Adrenal gland (tissue), 12 donors: Measurements from ENCODE around the gene SCNN1B. TPM values are rescaled to one million over a fixed set of nuclear protein-coding genes. Genes with fewer than 3 reads are reported as not detected.
"Not testable (repeated sequence)": the region's sequence is repeated elsewhere in the genome, so short reads cannot be mapped to it uniquely, and the experiment has no call there.

Experiments used
- DNase-seq, 7 donors: peaks; one replicate each; pipeline ENCODE4 v3.0.0-alpha.2; 2019 to 2020
- H3K27ac ChIP-seq, 5 donors: fragments of 200-600 bp; sonication (generic) in 4 of 5; 1 replicate in 3 of 5; 2 replicates in 2 of 5; pipeline versions ENCODE4 v1.5.1 to v1.8.0; 2016 to 2020; ENCODE audit warnings: mild to moderate bottlenecking in 1 of 5
- H3K27me3 ChIP-seq: fragments of 200-600 bp; 2 replicates; pipeline ENCODE4 v1.8.0; 2021
- H3K36me3 ChIP-seq, 2 donors: fragments of 200-600 bp; replicated peaks in 1 of 2; 1 replicate in 1 of 2; 2 replicates in 1 of 2; pipeline versions ENCODE4 v1.5.1 to v1.8.0; 2018 to 2022
- H3K4me1 ChIP-seq, 2 donors: fragments of 200-600 bp; replicated peaks in 1 of 2; 1 replicate in 1 of 2; 2 replicates in 1 of 2; pipeline versions ENCODE4 v1.5.1 to v1.8.0; 2018 to 2021
- H3K4me3 ChIP-seq, 4 donors: fragments of 200-600 bp; sonication (generic) in 3 of 4; one replicate each; pipeline ENCODE4 v1.5.1; 2016 to 2018
- H3K9me3 ChIP-seq, 3 donors: fragments of 200-600 bp; sonication (generic) in 1 of 3; replicated peaks in 1 of 3; 1 replicate in 2 of 3; 2 replicates in 1 of 3; pipeline versions ENCODE4 v1.5.1 to v1.8.0; 2016 to 2021
- POLR2A ChIP-seq, 2 donors: fragments of 450-650 bp; IDR thresholded peaks; one replicate each; pipeline ENCODE4 v1.6.1; 2017; ENCODE audit warnings: antibody characterized with exemption in 2 of 2, mild to moderate bottlenecking in 2 of 2, moderate library complexity in 1 of 2
- WGBS, 4 donors: extraction: QIAGEN DNeasy Blood & Tissue Kit in 2 of 4; methylation state at CpG; one replicate each; pipeline versions ENCODE4 v1.1.5 to v1.1.7; 2013 to 2017; 5-methylcytosine and 5-hydroxymethylcytosine counted together
- intact Hi-C, 2 donors: fragments of 100-400 bp; cut with DNase I; formaldehyde crosslinking; loops; one replicate each; pipeline versions ENCODE4 v1.14.1 to v1.15.0; 2022 to 2023
- polyA plus RNA-seq, 3 donors: library from polyadenylated mRNA; stranded (reverse); fragments of 200-250 nt in 2 of 3; fragments of 350-450 nt in 1 of 3; fragmentation: Illumina TruSeq in 1 of 3; extraction: RNeasy Lipid Tissue Mini Kit (QIAGEN cat#74804) in 1 of 3; gene quantifications; one replicate each; pipeline ENCODE4 v1.2.3, GENCODE V29; 2013 to 2014
- total RNA-seq, 9 donors: library from RNA; depleted of rRNA in 4 of 9; stranded (reverse); fragments of >200 nt in 4 of 9; fragments of 120-200 nt in 1 of 9; fragmentation: NEBNext Ultra II Directional in 1 of 9; extraction: Animal tissue kit (Norgen Biotek cat#: 25700) in 1 of 9; gene quantifications; one replicate each; pipeline versions ENCODE4 v1.1.0 to v1.2.4, GENCODE V29; 2013 to 2023
- TF ChIP-seq, protein P1 (sequence below), 6 experiments: fragments of 450-650 bp in 4 of 6; fragments of 200-600 bp in 2 of 6; sonication (generic) in 1 of 6; IDR thresholded peaks; 1 replicate in 5 of 6; 2 replicates in 1 of 6; pipeline versions ENCODE4 v1.5.1 to v1.8.0; 2016 to 2021; ENCODE audit warnings: antibody characterized with exemption in 6 of 6, mild to moderate bottlenecking in 2 of 6, moderate library complexity in 1 of 6
- donor health status: healthy with polysubstance abuse.
- donor health status: Bipolar disorder and iron deficiency.
- donor health status: DM: yes; HTN: yes; CAD: no.
- donor health status: DM: no; HTN: no; CAD: no.
- donor health status: DM: no; HTN: no; CAD: no.
- donor health status: DM: yes; HTN: yes; CAD: no.

The SCNN1B gene
- total and polyA plus RNA-seq, 12 donors = 0.28 to 2.2 (median 1.2) TPM; not detected in 4

- DNase-seq = no peak
- H3K4me1 ChIP-seq = peaks cover 0 to 6% of the 10 kb centered on the region in 2 donors
- intact Hi-C loops = no loop called here
Observed at GRCh38 chr16:23388786-23389185, 86.7 kb downstream of the SCNN1B start.

GRCh38 chr16:23389201-23389600 is 87.1 kb downstream of the SCNN1B start:
- no peak for DNase-seq
- WGBS, 4 donors = 89 to 96% (median 93%) methylated on average over 4 to 5 of the region's 5 CpGs
- H3K9me3 ChIP-seq = no peaks in the 10 kb centered on the region
- peaks cover 0 to 6% of the 10 kb centered on the region in 2 donors for H3K4me1 ChIP-seq
- intact Hi-C loops = no loop called here
- no peak overlapping the region for H3K27ac ChIP-seq
- H3K4me3 ChIP-seq = no peak overlapping the region
- no peaks in the 10 kb centered on the region for H3K27me3 ChIP-seq
- H3K36me3 ChIP-seq = peaks cover 0 to 43% of the 10 kb centered on the region in 2 donors
- TF ChIP-seq POLR2A (IDR thresholded peaks at IDR 0.05) = no peak
- TF ChIP-seq, protein P1, sequence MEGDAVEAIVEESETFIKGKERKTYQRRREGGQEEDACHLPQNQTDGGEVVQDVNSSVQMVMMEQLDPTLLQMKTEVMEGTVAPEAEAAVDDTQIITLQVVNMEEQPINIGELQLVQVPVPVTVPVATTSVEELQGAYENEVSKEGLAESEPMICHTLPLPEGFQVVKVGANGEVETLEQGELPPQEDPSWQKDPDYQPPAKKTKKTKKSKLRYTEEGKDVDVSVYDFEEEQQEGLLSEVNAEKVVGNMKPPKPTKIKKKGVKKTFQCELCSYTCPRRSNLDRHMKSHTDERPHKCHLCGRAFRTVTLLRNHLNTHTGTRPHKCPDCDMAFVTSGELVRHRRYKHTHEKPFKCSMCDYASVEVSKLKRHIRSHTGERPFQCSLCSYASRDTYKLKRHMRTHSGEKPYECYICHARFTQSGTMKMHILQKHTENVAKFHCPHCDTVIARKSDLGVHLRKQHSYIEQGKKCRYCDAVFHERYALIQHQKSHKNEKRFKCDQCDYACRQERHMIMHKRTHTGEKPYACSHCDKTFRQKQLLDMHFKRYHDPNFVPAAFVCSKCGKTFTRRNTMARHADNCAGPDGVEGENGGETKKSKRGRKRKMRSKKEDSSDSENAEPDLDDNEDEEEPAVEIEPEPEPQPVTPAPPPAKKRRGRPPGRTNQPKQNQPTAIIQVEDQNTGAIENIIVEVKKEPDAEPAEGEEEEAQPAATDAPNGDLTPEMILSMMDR (IDR thresholded peaks at IDR 0.05) = no peak

More at GRCh38 chr16:23388786-23389185, 86.7 kb downstream of the SCNN1B start:
- H3K9me3 ChIP-seq = no peaks in the 10 kb centered on the region
- H3K27me3 ChIP-seq = no peaks in the 10 kb centered on the region
- H3K4me3 ChIP-seq = no peak overlapping the region
- 86 to 90% (median 88%) methylated on average over 15 of the region's 15 CpGs for WGBS, 4 donors
- H3K36me3 ChIP-seq = peaks cover 0 to 41% of the 10 kb centered on the region in 2 donors
- no peak overlapping the region for H3K27ac ChIP-seq
- TF ChIP-seq, protein P1 (IDR thresholded peaks at IDR 0.05) = no peak
- no peak for TF ChIP-seq POLR2A (IDR thresholded peaks at IDR 0.05)

DNA sequence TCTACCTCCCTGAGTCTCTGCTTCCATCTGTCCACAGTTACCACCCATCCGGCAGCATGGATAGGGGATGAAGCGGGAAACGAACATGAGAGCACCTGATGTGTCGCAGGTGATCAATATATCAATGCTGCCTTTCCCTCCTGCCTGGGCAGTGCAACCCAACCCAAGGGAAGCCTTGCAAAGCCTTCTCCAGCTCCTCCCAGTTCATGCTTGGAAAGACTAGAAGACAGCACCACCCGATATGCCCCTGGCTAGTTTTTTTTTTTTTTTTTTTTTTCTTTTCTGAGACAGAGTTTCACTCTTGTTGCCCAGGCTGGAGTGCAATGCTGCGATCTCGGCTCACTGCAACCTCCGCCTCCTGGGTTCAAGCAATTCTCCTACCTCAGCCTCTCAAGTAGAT is 87.8 kb downstream of the SCNN1B start:
- H3K27me3 ChIP-seq, H3K27ac ChIP-seq, H3K4me1 ChIP-seq, H3K9me3 ChIP-seq, H3K4me3 ChIP-seq, DNase-seq, intact Hi-C loops: not testable (repeated sequence)
- WGBS, 4 donors = 96 to 99% (median 98%) methylated on average over 8 of the region's 8 CpGs
- H3K36me3 ChIP-seq = peaks cover 0 to 47% of the 10 kb centered on the region in 2 donors

- DNase-seq = no peak
- Histone ChIP-seq H3K27me3 (no peaks in the 10 kb centered on the region), H3K4me3 (no peak overlapping the region), H3K4me1 (peaks cover 0 to 6% of the 10 kb centered on the region in 2 donors), H3K36me3 (peaks cover 0 to 58% of the 10 kb centered on the region in 2 donors), H3K27ac (no peak overlapping the region), H3K9me3 (no peaks in the 10 kb centered on the region)
- intact Hi-C loops = no loop called here
- 92 to 98% (median 96%) methylated on average over 12 to 17 of the region's 17 CpGs for WGBS, 4 donors
- no peak for TF ChIP-seq POLR2A (IDR thresholded peaks at IDR 0.05)
- TF ChIP-seq, protein P1 (IDR thresholded peaks at IDR 0.05) = no peak
Observed at GRCh38 chr16:23391381-23392222, 89.5 kb downstream of the SCNN1B start.
